AG04449 (cell line): ENCODE results near the gene PTPRT.

Experiments
- CTCF ChIA-PET: fragments of 350-600 bp; formaldehyde crosslinking; extraction: SDS; loops from one replicate; lab custom pipeline; 2021; ENCODE audit warnings: antibody characterized with exemption; lab: Yijun Ruan, JAX
- POLR2A ChIA-PET: fragments of 400-600, 350-600 bp; formaldehyde crosslinking; extraction: SDS; loops from one replicate; lab custom pipeline; 2020; ENCODE audit warnings: antibody characterized with exemption, inconsistent platforms; lab: Yijun Ruan, JAX
- DNase-seq: peaks from one replicate; pipeline ENCODE4 v3.0.0-alpha.2; 2010; ENCODE audit warnings: low read depth, low spot score
- H3K4me3 ChIP-seq: 2 replicates; pipeline ENCODE4 v1.5.1; 2011; ENCODE audit warnings: low read depth, mild to moderate bottlenecking, control low read depth, low read length
- CTCF ChIP-seq: IDR thresholded peaks from one replicate; pipeline ENCODE4 v1.5.1; 2011; ENCODE audit warnings: mild to moderate bottlenecking, moderate library complexity, low read length, control low read depth, inconsistent platforms; ENCODE audit not compliant: insufficient read depth; ENCODE audit errors: missing control alignments

PTPRT gene

DNA sequence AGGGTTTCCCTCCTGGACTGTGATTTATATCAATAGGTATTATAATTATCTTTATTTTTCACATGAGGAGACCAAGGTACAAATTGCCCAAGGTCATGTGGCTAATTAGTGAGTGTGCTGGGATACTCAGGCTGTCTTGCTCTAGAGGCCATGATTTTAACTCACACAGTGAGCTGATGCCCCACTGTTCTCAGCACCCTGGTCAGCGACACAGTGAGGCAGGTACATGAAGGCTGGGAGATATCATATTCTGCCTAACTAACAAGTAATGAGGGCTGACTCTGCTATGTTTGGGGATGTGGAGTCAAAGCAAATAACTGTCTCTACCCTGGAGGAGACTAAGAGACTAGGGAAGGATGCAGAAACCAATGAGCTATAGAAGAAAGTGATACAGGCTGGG is 501.1 kb downstream of the PTPRT start:
- POLR2A ChIA-PET: no interaction called here
- no peak overlapping the region for H3K4me3 ChIP-seq
- TF ChIP-seq CTCF: no peak
- CTCF ChIA-PET: no interaction called here
- DNase-seq: no peak

GRCh38 chr20:42686057-42686456 is 503.6 kb downstream of the PTPRT start:
- CTCF ChIA-PET: no interaction called here
- DNase-seq: no peak
- no peak for TF ChIP-seq CTCF

DNA sequence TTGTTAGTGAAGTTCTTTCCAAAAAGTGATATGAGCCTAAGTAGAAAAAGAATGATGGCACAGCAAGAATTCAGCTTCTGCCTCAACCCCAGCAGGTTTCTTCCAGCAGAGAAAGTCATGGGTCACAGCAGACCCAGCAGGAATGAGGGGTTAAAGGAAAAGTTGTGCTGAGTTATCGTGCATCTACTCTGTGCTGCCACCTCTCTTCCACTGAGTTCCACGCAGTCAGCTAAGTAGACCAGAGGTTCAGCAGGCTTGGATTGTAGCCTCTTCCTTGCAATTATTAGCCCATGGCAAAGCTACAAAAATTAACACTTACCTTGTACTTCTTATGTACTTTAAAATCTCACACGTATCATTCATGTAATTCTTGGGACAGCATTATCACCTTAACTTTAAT is 510.8 kb downstream of the PTPRT start:
- DNase-seq: no peak
- TF ChIP-seq CTCF: no peak
- H3K4me3 ChIP-seq: no peak overlapping the region
- ChIA-PET CTCF (no interaction called here), POLR2A (no interaction called here)

More at GRCh38 chr20:42686057-42686456, 503.6 kb downstream of the PTPRT start:
- no peak overlapping the region for H3K4me3 ChIP-seq
- POLR2A ChIA-PET: no interaction called here

DNA sequence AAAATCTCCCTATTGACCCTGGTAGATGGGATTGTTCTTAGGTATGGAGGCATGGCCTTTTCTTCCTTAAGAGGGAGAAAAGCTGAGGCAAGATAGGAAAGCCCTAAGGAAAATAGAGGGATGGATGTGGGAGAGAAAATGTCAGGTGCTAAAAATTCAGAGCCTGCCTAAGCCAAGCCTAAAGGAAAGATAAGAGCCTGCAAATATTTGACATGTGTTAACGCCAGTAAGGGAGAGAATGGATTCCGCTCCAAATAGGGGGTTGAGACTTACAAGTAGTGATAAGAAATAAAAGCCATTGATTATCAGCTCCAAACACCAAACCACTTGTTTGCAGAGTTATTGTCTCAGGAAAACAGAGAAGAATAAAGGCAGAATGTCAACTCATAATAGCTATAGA is 533.6 kb downstream of the PTPRT start:
- H3K4me3 ChIP-seq: no peak overlapping the region
- no peak for DNase-seq
- ChIA-PET POLR2A (no interaction called here), CTCF (no interaction called here)
- TF ChIP-seq CTCF: no peak

DNA sequence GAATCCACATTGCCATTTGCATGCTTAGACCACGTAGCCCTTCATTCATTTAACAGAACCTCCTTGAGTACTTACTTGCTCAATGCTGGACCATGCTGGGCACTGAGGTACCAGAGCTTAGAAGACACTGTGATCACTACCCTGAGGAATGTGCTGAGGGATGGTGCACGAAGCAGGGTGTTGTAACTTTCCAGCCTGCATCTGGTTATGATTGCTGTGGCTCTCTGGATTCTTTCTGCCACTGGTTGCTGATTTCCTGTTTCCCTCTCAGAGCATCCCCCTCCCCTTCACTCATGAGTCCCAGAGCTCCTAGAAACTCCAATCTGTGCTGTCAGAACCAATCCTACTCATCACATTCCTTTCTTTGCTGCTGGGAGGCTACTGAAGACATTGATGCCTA is 537.4 kb downstream of the PTPRT start:
- CTCF ChIA-PET: no interaction called here
- DNase-seq: no peak
- POLR2A ChIA-PET: no interaction called here
- TF ChIP-seq CTCF: no peak
- no peak overlapping the region for H3K4me3 ChIP-seq

- TF ChIP-seq CTCF: no peak
- POLR2A ChIA-PET: no interaction called here
- H3K4me3 ChIP-seq: no peak overlapping the region
- no peak for DNase-seq
- CTCF ChIA-PET: no interaction called here
These were observed 539.4 kb downstream of the PTPRT start for GRCh38 chr20:42650191-42650746.
